GM18517 (cell line): ENCODE data around the gene CEP41.

Experiments
- ATAC-seq: cut with Tn5 transposase; IDR thresholded peaks from one replicate; pipeline ENCODE4 v1.9.1; 2021; ENCODE audit warnings: mild to moderate bottlenecking, moderate library complexity; ENCODE audit not compliant: unreplicated experiment

The CEP41 gene

GRCh38 chr7:130372402-130373165 is 68.2 kb downstream of the CEP41 start:
- no peak for ATAC-seq

GRCh38 chr7:130371046-130371445 is 69.8 kb downstream of the CEP41 start:
- ATAC-seq, result no peak

GRCh38 chr7:130369831-130370550 is 70.8 kb downstream of the CEP41 start:
- ATAC-seq, result no peak

GRCh38 chr7:130369110-130369711 is 71.6 kb downstream of the CEP41 start:
- ATAC-seq, result no peak

- ATAC-seq, result no peak
These were observed 72.7 kb downstream of the CEP41 start for GRCh38 chr7:130367836-130368746.

- ATAC-seq, result no peak
These were observed 73.6 kb downstream of the CEP41 start for GRCh38 chr7:130367088-130367755.

- ATAC-seq, result no peak
These were observed 74.3 kb downstream of the CEP41 start for GRCh38 chr7:130366564-130366963.

- ATAC-seq, result peak; percentile 56
These were observed 75.0 kb downstream of the CEP41 start for GRCh38 chr7:130365511-130366441.

GRCh38 chr7:130365088-130365487 is 75.7 kb downstream of the CEP41 start:
- no peak for ATAC-seq

GRCh38 chr7:130364451-130364850 is 76.4 kb downstream of the CEP41 start:
- no peak for ATAC-seq

- no peak for ATAC-seq
These were observed 77.6 kb downstream of the CEP41 start for GRCh38 chr7:130363026-130363847.

GRCh38 chr7:130362251-130362816 is 78.5 kb downstream of the CEP41 start:
- no peak for ATAC-seq

GRCh38 chr7:130361681-130362080 is 79.1 kb downstream of the CEP41 start:
- no peak for ATAC-seq

GRCh38 chr7:130360518-130360917 is 80.3 kb downstream of the CEP41 start:
- ATAC-seq, result no peak

GRCh38 chr7:130359276-130359857 is 81.4 kb downstream of the CEP41 start:
- ATAC-seq, result no peak

GRCh38 chr7:130358471-130358870 is 82.3 kb downstream of the CEP41 start:
- no peak for ATAC-seq

GRCh38 chr7:130356876-130357611 is 83.8 kb downstream of the CEP41 start:
- ATAC-seq, result no peak
